Measurements from ENCODE around the gene KIF19.
"Not testable (repeated sequence)": the region's sequence is repeated elsewhere in the genome, so short reads cannot be mapped to it uniquely, and the experiment has no call there.

KIF19 gene, protein sequence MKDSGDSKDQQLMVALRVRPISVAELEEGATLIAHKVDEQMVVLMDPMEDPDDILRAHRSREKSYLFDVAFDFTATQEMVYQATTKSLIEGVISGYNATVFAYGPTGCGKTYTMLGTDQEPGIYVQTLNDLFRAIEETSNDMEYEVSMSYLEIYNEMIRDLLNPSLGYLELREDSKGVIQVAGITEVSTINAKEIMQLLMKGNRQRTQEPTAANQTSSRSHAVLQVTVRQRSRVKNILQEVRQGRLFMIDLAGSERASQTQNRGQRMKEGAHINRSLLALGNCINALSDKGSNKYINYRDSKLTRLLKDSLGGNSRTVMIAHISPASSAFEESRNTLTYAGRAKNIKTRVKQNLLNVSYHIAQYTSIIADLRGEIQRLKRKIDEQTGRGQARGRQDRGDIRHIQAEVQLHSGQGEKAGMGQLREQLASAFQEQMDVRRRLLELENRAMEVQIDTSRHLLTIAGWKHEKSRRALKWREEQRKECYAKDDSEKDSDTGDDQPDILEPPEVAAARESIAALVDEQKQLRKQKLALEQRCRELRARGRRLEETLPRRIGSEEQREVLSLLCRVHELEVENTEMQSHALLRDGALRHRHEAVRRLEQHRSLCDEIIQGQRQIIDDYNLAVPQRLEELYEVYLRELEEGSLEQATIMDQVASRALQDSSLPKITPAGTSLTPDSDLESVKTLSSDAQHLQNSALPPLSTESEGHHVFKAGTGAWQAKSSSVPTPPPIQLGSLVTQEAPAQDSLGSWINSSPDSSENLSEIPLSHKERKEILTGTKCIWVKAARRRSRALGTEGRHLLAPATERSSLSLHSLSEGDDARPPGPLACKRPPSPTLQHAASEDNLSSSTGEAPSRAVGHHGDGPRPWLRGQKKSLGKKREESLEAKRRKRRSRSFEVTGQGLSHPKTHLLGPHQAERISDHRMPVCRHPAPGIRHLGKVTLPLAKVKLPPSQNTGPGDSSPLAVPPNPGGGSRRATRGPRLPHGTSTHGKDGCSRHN

DNA sequence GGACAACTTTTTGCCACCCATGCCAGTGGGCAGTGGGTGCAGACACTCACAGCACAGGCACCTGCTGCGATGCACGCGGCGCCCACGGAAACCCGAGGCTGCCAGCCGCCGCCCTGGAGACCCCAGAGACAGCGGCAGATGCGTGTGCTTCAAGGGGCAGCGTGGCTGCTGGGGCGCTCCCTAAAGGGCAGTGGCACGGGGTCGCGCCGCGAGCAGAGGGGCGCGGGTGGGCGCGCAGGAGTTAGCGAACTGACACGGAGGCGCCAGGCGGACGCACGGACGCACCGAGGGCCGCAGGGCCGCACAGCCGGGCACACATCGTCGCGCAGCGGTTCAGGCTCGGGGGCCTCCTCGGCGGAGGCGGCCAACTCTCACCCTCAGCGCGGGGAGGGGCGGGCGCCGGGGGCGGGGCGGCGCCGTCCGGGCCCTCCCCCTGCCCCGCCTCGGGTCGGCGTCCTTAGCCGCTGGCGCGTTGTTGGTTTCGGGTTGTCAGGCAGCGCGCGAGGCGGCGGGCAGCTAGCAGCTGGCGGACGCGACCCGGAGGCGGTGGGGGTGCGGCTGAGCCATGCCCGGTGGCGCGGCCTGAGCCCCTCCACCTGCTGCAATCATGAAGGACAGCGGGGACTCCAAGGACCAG lies at the start of gene KIF19:
Gene KIF19, plus strand, starts transcription at position 484 of the 637 bp plus-strand sequence. Its CDS starts 124 bp downstream, at position 608.
- DNase-seq = peak; percentile 42

DNA sequence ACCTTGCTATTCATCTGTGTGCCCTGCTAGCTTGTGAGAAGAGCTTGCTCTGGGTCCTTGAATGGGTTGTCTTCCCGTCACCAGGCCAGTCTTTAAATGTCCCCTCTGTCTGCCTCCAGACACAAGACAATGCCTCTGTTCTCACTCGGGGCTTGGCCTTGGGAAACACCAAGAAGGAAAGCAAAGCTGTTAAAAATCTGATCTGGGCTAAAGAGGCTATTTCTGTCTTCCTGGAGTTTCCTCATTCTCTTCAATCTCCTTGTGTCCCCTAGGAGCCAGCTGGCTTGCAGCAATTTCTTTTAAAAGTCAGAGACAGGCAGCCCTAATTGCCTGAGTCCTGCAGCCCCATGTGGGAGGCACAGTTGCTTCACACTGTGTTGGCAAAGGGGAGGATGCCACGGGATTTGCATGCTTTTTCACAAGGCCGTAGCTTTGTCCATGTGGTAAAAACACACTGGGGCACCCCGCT lies 49.5 kb upstream of the KIF19 start:
- DNase-seq = no peak

DNA sequence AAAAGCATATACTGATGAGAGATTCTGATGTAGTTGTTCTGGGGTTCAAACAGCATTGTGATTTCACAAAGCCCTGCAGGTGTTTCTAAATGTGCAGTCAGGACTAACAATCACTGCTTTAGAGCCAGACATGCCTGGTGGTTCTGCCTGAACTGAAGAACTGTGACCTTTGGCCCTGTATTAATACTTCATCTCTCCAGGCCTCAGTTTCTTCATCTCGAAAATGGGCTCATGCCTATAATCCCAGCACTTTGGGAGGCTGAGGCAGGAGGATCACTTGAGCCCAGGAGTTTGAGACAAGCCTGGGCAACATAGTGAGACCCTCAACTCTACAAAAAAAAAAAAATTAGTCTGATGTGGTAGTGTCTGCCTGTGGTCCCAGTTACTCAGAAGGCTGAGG lies 48.1 kb upstream of the KIF19 start:
- DNase-seq = no peak

DNA sequence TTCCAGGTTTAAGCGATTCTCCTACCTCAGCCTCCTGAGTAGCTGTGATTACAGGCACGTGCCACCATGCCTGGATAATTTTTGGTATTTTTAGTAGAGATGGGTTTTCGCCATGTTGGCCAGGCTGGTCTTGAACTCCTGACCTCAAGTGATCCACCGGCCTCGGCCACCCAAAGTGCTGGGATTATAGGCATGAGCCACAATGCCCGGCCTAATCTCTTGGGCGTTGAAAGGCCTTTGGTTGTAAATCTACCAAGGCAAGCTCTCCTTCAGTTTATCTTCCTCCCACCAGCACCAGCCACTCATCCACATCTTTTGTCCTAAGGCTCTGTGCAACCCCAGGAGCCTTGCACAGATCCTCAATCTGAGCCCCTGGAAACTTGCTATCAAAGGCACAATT lies 46.4 kb upstream of the KIF19 start:
- DNase-seq = not testable (repeated sequence)

DNA sequence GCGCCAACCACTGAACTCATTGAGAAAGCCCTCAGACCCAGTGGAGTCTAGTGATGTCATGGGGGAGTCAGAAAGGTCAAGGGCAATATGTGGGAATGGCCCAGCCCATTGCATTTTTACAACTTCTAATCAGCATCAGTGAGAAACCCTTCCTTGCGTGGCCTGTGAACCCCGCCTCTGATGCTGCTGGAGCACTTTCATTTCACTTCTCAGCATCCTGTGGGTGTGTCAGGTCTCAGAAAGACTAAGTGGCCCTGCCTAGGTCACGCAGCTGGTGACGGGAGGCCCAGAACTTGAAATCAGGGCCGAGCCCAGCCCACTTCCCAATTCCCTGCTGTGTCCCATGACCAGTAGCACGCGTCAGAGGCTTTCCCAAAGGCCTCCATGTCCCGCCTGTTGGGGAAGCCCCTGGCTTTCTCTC lies 45.9 kb upstream of the KIF19 start:
- peak; percentile 84 for DNase-seq

DNA sequence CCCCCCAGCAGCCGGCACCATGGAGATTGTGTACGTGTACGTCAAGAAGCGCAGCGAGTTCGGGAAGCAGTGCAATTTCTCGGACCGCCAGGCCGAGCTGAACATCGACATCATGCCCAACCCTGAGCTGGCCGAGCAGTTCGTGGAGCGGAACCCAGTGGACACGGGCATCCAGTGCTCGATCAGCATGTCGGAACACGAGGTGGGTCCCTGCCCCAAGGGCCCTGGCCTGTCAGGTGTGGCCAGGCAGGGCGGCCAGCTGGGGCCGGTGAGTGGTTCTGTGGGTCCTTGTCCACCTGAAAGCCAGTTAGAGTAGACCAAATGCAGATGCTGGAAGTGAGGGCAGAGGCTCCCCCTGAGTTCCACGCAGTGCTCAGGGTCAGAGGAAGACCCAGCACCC lies 44.2 kb upstream of the KIF19 start:
- DNase-seq = no peak

DNA sequence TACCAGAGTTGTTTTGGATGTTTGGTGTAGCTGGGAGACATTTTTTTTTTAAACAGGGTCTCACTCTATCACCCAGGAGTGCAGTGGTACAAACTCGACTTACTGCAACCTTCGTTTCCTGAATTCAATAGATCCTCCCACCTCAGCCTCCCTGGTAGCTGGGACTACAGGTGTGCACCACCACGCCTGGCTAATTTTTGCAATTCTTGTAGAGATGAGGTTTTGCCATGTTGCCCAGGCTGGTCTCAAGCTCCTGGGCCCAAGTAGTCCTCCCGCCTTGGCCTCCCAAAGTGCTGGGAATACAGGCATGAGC lies 43.8 kb upstream of the KIF19 start:
- not testable (repeated sequence) for DNase-seq

DNA sequence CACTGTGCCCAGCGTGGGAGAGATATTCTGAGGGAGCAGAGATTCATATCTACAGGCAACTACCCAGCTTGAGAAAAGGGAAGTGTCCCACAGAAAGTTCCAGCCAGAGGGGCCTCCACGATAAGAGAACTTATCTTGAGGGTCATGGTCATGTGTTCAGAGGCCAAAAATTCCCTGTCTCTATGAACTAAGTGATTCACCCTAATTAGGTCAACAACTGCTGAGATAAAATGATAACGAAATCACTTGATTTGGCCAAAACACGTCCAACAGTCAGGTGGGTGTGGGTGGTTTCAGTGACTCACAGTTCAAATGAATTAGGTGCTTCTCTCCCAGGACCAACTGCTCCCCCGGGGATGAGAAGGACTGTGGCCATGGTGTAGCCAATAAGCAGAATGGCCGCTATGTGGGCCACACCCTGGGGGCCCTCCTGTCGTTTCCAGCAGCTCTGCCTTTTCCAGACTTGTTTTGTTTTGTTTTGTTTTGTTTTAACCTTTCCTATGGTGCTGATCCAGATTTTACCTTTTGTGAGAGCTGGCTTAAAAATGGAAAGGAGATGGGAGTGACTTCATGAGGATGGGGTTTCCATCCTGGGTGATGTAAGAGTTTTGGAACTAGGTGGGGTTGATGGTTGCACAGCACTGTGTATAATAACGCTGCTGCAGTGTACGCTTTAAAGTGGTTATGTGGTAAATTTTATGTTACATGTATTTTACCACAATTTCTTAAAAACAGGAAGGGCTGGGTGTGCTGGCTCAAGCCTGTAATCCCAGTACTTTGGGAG lies 43.2 kb upstream of the KIF19 start:
- peak; percentile 91 for DNase-seq

DNA sequence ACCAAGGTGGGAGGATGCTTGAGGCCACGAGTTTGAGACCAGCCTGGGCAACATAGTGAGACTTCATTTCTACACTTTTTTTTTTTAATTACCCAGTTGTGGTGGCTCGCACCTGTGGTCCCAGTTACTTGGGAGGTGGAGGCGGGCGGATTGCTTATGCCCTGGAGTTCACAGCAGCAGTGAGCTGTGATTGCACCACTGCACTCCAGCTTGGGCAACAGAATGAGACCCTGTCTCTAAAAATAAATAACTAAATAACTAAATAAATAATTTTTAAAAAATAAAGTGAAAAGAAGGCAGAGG lies 42.7 kb upstream of the KIF19 start:
- no peak for DNase-seq

DNA sequence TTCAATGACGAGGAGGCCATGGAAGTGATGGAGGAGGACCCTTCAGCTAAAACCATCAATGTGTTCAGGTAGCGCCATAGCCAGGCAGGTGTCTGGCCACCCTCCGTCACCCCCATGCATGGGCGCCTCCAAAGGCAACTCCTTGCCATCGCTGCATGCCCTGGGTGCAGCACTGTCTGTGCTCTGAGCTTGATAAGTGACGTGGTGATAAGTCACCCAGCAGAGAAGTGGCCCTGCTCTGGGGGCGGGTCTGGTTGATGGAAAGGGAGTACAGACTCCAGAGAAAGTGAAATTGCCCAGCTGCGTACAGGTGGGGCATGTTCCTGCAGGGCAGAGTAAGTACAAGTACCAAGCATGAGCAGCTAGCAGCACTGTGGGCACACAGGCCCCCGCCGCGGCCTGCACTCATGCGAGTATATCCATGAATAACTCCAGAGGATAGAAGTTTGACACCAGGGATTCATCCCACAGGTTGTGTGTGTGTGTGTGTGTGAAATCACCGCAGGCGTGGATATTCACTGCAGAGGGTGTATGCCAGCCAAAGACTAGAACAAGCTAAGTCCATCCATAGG lies 38.9 kb upstream of the KIF19 start:
- no peak for DNase-seq

DNA sequence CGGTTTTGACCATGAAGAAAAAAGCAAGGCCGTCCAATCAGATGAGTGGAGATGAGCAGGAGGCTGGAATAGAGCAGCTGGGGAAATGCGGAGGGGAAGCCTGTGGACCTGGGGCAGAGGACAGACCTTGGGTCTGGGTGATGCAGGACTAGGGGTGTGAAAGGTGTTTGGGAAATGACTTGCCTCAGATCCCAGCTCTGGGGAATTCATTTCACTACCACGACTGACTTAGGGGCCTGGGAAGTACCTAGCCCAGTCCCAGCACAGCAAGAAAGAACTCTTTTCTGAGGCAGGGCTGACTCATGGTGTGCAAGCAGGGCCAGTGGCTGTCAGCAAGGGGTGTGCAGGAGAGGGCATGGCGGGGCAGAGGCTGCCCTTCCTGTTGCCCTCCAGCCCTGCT lies 37.2 kb upstream of the KIF19 start:
- DNase-seq = no peak

DNA sequence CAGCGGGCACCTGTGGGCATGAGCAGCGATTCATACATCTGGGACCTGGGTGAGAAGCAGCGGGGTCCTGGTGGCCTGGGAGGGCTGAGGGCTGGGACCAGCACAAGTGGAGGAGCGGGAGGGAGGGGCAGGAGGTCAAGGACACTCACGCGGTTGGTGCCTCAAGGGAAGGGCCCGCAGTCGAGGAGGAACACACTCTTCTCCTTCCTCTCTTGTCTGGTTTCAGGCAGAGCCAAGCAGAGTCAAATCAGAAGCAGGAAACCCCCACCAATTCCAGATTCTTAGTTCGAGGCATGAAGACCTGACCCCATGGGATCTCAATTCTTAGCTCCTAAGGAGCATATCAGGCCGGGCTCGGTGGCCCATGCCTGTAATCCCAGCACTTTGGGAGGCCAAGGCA lies 36.3 kb upstream of the KIF19 start:
- no peak for DNase-seq

DNA sequence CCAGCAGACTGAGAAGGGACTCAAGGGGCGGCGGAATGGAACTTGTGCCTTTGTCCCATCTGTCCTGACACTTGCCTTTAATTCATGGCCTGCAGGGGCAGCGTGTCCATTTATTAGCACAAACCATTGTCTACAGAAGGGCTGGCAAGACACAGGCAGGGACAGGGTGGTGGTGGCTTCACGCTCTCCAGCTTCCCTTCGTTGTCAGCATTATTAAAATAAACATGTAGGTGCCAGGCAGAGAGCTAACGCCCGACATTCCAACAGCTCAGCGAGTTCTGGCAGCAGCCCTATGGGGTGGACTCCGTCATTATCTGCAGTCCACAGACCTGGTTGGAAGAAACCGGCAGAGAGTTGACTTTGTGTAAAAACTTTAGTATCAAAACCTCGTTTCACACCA lies 35.7 kb upstream of the KIF19 start:
- DNase-seq = no peak

DNA sequence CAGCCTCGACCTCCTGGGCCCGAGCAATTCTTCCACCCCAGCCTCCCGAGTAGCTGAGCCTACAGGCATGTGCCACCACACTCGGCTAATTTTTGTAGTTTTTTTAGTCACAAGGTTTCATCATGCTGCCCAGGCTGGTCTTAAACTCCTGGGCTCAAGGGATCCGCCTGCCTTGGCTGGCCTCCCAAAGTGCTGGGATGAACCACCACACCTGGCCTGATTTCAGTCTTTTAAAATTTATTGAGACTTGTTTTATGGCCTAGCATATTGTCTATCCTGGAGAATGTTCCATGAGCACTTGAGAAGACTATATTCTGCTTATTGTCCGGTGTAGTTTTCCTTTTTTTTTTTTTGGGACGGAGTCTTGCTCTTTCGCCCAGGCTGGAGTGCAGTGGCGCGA lies 33.5 kb upstream of the KIF19 start:
- DNase-seq = no peak

DNA sequence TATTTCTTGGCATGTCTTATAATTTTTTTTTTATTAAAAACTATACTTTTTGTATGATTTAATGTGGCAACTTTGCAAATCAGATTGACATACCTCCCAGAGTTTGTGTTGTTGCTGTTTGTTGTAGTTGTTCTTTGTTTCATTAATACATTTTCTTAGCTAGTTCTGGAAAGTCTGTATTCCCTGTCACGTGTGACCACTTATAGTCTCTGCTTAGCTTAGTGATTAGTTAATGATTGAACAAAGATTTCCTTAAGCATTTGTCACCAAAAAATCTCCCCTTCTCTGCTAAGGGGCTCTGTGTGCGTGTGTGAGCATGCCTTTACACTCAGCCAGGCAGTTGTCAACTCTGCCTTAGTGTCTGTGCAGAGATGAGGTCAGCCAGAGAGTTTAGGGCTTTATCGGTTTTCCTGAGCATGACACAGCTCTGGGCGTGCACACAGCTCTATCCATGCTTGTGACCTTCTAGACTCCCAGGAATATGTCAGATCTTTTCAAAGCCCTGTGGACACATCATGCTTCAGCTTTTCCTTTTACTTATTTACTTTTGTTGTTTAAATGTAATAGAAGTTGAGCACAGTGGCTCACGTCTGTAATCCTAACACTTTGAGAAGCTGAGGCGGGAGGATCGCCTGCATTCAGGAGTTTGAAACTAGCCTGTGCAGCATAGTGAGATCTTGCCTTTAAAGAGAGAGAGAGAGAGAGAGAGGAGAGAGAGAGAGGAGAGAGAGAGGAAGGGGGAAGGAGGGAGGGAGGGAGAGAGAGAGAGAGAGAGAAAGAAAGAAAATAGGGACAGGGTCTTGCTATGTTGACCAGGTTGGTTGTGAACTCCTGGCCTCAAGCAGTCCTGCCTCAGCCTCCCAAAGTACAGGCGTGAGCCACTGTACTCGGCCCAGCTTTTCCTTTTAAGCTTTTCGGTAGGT lies 30.1 kb upstream of the KIF19 start:
- no peak for DNase-seq

DNA sequence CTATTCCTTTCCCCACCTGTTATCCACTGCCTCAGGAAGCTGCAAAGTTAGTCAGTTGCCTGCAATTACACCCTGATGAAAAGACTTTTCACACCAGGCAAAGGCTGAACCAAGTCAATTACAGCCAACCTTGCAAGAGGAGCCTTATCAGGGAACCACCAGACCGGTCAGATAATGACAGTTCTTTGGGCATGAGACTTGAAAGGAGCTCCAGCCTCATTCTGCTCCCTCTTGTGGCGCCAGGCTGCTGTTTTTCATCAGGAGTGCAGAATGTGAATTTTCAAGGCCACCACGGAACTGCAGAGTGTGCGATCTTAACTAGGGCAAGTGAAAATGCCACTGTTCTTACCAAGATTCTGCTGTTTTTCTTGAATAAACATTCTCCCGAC lies 29.5 kb upstream of the KIF19 start:
- peak; percentile 61 for DNase-seq

DNA sequence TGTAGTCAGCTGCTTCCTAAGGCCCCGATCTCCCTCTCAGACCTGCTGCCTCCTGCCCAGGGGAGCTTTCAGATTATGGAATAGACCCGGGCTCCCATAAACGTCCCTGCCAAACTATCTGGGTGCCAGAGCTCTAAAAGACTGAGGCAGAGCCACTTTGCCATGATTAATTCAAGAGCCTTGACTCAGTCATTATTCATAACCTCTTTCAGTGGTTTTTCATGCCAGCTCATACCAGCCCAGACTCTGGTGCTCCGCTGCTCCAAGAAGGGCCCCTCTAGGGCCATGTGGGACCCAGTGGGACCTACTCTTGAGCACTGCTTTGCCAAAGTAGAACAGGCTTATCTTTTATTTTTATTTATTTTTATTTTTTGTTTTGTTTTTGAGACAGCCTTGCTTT lies 28.1 kb upstream of the KIF19 start:
- no peak for DNase-seq

DNA sequence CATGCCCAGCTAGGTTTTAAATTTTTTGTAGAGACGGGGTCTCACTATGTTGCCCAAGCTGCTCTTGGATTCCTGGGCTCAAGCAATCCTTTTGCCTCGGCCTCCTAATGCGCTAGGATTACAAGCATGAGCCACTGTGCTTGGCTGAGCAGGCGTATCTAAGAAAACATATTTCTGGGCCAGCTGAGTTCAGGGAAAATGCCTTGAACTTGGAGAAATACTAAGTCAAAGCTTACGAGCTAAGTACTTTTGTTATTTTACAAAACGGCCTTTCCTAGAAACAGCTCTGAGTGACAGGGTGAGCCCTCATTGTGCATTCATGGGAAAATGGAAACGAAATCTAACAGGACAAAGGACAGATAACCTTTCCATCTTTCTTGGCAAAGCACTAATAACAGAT lies 27.2 kb upstream of the KIF19 start:
- DNase-seq = no peak

DNA sequence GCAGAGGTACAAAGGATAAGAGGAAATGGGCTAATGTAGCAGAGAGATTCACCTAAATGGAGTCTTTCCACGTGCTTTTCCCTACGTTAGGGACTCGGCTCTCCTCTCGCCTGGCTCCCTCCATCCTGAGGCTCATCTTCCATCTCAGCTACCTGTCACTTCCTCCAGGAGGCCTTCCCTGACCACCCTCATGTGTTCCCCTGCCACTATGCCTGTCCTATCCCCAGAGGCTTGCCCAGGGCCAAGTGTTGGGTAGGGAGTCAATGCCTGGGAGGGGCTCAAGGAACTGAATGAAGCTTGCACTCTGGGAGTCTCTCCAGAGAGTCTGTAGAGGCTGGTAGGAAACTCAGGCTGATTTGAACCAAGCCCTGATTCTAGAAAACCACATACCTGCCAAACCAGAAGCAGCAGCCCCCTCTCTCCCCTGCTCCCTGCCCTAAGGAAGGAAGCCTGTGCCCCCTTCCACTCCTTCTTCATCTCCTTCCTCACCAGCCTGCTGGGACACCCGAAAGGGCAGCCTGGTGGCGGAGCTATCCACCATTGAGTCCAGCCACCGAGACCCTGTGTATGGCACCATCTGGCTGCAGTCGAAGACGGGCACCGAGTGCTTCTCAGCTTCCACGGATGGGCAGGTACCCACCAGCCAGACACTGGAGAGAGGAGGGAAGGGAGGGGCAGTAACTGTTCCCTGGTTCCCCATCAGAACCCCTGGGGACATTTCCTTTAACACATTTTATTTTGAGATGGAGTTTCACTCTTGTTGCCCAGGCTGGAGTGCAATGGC lies 26.6 kb upstream of the KIF19 start:
- DNase-seq = no peak

DNA sequence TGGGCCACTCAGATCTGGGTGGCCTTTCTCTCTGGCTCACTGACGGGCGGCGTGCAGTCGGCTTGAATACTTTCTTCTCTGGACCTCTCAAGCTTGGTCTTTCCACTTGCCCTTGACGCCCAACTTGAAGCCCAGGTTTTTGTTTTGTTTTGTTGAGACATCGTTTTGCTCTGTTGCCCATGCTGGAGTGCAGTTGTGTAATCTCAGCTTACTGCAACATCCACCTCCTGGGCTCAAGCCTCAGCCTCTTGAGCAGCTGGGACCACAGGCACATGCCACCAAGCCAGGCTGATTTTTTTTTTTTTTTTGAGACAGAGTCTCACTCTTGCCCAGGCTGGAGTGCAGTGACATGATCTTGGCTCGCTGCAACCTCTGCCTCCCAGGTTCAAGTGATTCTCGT lies 22.7 kb upstream of the KIF19 start:
- DNase-seq = no peak
